Measurements from ENCODE around the gene ANKRD63.

Gene ANKRD63

GRCh38 chr15:40275523-40275922, 7.3 kb downstream of the ANKRD63 start:
- no peaks in the 10 kb centered on the region for H3K9me3 ChIP-seq (ENCODE audit: control insufficient read depth, low read length)
- no peak for DNase-seq (ENCODE audit: low read depth)
- peaks cover 34% of the 10 kb centered on the region for H3K27me3 ChIP-seq (replicated peaks; ENCODE audit: control insufficient read depth, insufficient read depth, low read length)
- peaks cover 2% of the 10 kb centered on the region for H3K4me1 ChIP-seq (ENCODE audit: control insufficient read depth, insufficient read depth, low read length)
- no peaks in the 10 kb centered on the region for H3K36me3 ChIP-seq (ENCODE audit: control insufficient read depth, insufficient read depth, low read length, severe bottlenecking)
- no peak overlapping the region for H3K4me3 ChIP-seq (ENCODE audit: low read length)
- no peak overlapping the region for H3K9ac ChIP-seq (ENCODE audit: low read length)

DNA sequence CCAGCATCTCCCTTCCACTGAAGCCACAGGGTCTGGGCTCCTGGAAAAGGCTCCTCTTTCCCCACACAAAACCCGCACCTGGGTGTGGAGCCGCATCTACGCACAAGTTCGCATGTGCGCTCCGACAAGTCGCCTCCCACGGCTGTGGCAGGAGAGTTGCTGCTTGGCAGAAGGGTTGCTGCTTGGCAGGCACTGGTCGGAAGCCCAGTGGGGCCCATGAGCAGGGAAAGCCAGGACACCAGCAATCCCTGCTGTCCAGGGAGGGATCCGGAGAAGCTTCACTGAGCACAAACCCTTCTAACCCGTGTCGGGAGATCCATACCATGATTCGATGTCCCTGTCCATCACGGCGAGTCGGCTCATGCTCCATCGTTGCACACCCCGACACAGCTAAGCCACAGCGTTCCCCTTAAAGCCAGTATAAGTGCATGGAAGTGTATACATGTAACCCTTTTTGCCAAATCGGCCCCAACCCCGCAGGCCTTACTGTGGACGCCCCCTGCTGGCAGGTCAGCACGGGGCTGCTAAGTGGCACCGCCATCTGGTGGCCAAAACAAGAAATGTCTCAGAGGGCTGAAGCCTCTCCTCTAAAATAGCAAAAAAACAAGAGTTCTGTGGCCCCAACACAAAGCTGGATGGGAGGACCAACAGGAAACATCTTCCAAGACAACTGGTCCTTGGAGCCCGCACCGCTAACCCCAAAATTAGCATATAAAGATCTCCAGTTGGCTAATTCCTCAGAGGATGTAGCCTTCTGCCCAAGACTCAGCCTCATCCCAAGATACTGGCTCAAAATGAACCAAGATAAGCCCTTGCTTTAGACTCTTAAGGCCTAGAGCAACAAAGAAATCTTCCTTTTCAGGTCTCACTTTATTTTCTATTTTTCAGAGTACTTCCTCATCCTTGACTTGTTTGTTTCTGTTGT, 8.3 kb downstream of the ANKRD63 start:
- Histone ChIP-seq H3K36me3 (ENCODE audit: control insufficient read depth, insufficient read depth, low read length, severe bottlenecking) (no peaks in the 10 kb centered on the region), H3K9ac (ENCODE audit: low read length) (no peak overlapping the region), H3K27me3 (replicated peaks; ENCODE audit: control insufficient read depth, insufficient read depth, low read length) (peaks cover 27% of the 10 kb centered on the region), H3K4me3 (ENCODE audit: low read length) (no peak overlapping the region), H3K9me3 (ENCODE audit: control insufficient read depth, low read length) (no peaks in the 10 kb centered on the region), H3K4me1 (ENCODE audit: control insufficient read depth, insufficient read depth, low read length) (peaks cover 2% of the 10 kb centered on the region)
- DNase-seq (ENCODE audit: low read depth) = peak; percentile 95

GRCh38 chr15:40273428-40273827, 9.4 kb downstream of the ANKRD63 start:
- Histone ChIP-seq H3K4me3 (ENCODE audit: low read length) (no peak overlapping the region), H3K36me3 (ENCODE audit: control insufficient read depth, insufficient read depth, low read length, severe bottlenecking) (no peaks in the 10 kb centered on the region), H3K27me3 (replicated peaks; ENCODE audit: control insufficient read depth, insufficient read depth, low read length) (peaks cover 19% of the 10 kb centered on the region), H3K9me3 (ENCODE audit: control insufficient read depth, low read length) (no peaks in the 10 kb centered on the region), H3K4me1 (ENCODE audit: control insufficient read depth, insufficient read depth, low read length) (no peaks in the 10 kb centered on the region), H3K9ac (ENCODE audit: low read length) (no peak overlapping the region)
- no peak for DNase-seq (ENCODE audit: low read depth)

DNA sequence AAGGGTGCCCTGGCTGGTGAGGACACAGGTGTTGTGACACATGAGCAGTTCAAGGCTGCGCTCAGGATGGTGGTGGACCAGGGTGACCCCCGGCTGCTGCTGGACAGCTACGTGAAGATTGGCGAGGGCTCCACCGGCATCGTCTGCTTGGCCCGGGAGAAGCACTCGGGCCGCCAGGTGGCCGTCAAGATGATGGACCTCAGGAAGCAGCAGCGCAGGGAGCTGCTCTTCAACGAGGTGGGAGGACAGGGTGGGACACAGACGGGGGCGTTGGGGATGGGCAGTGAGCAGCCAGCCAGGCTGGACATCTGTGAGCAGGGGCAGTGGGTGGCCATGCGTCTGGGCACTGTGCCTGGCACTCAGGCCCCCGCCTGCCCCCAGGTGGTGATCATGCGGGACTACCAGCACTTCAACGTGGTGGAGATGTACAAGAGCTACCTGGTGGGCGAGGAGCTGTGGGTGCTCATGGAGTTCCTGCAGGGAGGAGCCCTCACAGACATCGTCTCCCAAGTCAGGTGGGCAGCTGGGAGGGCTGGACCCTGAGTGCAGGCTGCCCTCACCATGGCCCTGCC, 10.3 kb downstream of the ANKRD63 start:
- H3K36me3 ChIP-seq (ENCODE audit: control insufficient read depth, insufficient read depth, low read length, severe bottlenecking) = no peaks in the 10 kb centered on the region
- H3K9ac ChIP-seq (ENCODE audit: low read length) = no peak overlapping the region
- H3K4me1 ChIP-seq (ENCODE audit: control insufficient read depth, insufficient read depth, low read length) = no peaks in the 10 kb centered on the region
- H3K4me3 ChIP-seq (ENCODE audit: low read length) = no peak overlapping the region
- H3K9me3 ChIP-seq (ENCODE audit: control insufficient read depth, low read length) = no peaks in the 10 kb centered on the region
- H3K27me3 ChIP-seq (replicated peaks; ENCODE audit: control insufficient read depth, insufficient read depth, low read length) = peaks cover 11% of the 10 kb centered on the region
- no peak for DNase-seq (ENCODE audit: low read depth)

DNA sequence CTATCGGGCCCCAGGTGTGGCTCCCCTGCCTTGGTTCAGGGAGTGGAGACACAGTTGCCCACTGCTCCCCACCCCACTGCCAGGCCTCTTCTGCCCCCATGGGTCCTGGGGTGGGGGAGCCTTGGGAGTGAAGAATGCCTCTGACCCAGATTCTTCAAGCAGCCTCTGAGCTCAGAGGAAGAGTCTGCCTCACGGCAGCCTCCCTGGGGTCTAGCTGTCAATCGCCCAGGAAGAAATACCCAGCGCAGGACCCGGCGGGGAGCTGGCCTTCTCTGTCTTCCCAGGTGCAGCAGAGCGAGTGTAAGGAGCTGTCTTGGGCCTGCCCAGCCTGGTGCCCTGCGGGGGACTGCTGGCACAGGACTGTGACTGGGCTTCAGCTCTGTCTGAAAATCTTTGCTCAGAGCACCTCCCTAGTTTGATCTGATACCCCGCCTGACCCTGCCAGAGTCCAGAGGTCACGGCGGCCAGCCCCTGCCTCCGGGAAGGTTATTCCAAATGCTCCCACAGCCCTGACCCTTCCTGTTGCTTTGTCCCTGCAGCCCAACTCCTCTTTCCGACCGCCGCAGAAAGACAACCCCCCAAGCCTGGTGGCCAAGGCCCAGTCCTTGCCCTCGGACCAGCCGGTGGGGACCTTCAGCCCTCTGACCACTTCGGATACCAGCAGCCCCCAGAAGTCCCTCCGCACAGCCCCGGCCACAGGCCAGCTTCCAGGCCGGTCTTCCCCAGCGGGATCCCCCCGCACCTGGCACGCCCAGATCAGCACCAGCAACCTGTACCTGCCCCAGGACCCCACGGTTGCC, 11.0 kb downstream of the ANKRD63 start:
- no peaks in the 10 kb centered on the region for H3K36me3 ChIP-seq (ENCODE audit: control insufficient read depth, insufficient read depth, low read length, severe bottlenecking)
- peaks cover 4% of the 10 kb centered on the region for H3K4me1 ChIP-seq (ENCODE audit: control insufficient read depth, insufficient read depth, low read length)
- H3K4me3 ChIP-seq (ENCODE audit: low read length) = no peak overlapping the region
- no peak for DNase-seq (ENCODE audit: low read depth)
- no peak overlapping the region for H3K9ac ChIP-seq (ENCODE audit: low read length)
- peaks cover 6% of the 10 kb centered on the region for H3K27me3 ChIP-seq (replicated peaks; ENCODE audit: control insufficient read depth, insufficient read depth, low read length)
- no peaks in the 10 kb centered on the region for H3K9me3 ChIP-seq (ENCODE audit: control insufficient read depth, low read length)

DNA sequence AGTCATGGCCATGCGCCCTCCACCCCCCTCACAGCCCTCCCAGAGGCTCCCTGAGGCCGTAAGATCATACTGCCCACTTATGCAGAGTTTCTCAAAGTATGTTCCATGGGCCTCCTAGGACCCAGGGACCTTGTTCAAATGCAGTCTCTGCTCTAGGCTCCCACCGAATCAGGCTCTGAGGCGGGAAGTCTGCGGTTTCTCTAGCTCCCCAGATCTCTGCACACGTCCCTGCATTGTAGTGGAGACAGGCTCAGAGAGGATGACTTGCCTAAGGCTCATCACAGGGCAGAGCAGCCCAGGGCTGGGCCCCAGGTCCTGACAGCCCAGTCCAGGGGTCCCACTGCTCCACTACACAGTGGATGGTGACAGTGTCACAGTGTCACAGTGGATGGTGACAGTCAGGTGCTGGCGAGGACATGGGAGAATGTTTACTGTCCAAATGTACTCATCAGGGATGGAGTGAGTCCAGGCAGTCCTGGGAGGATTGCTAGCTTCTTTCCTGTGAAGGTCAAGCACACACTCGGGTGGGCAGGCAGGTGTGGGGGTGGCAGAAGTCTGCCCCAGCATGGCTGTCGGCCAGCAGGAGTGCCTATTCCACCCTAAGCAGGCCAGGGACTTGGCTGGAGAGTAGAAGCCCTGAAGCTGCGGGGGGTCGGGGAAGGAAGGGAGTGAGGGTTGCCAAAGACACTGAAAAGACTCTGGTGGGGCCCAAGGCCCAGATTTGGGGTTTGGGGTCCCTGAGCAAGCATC, 12.4 kb downstream of the ANKRD63 start:
- H3K36me3 ChIP-seq (ENCODE audit: control insufficient read depth, insufficient read depth, low read length, severe bottlenecking) = no peaks in the 10 kb centered on the region
- no peaks in the 10 kb centered on the region for H3K27me3 ChIP-seq (replicated peaks; ENCODE audit: control insufficient read depth, insufficient read depth, low read length)
- H3K4me3 ChIP-seq (ENCODE audit: low read length) = no peak overlapping the region
- no peak overlapping the region for H3K9ac ChIP-seq (ENCODE audit: low read length)
- H3K4me1 ChIP-seq (ENCODE audit: control insufficient read depth, insufficient read depth, low read length) = peaks cover 13% of the 10 kb centered on the region
- no peak for DNase-seq (ENCODE audit: low read depth)
- H3K9me3 ChIP-seq (ENCODE audit: control insufficient read depth, low read length) = no peaks in the 10 kb centered on the region

DNA sequence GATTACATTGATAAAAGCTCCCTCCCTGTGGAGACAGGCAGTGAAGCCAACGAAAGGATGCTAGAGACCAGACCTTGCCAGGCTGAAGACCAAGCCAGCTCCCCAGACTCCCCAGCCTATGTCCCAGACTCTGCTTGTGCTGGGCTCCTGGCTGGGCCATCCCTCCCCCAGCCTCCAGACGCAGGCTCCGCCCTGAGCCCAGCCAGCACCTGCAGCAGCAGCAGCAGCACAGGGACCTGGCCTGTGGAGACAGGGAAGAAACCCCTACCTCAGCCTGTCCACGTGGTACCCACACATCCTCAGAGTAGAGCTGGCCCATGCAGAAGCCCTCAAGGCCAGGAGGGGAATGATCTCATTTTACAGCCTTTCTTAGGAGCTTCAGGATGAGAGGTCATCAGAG, 13.3 kb downstream of the ANKRD63 start:
- Histone ChIP-seq H3K36me3 (ENCODE audit: control insufficient read depth, insufficient read depth, low read length, severe bottlenecking) (no peaks in the 10 kb centered on the region), H3K9me3 (ENCODE audit: control insufficient read depth, low read length) (no peaks in the 10 kb centered on the region), H3K4me1 (ENCODE audit: control insufficient read depth, insufficient read depth, low read length) (peaks cover 13% of the 10 kb centered on the region), H3K9ac (ENCODE audit: low read length) (no peak overlapping the region), H3K4me3 (ENCODE audit: low read length) (no peak overlapping the region), H3K27me3 (replicated peaks; ENCODE audit: control insufficient read depth, insufficient read depth, low read length) (no peaks in the 10 kb centered on the region)
- DNase-seq (ENCODE audit: low read depth) = no peak

- no peak for DNase-seq (ENCODE audit: low read depth)
- Histone ChIP-seq H3K36me3 (ENCODE audit: control insufficient read depth, insufficient read depth, low read length, severe bottlenecking) (no peaks in the 10 kb centered on the region), H3K4me1 (ENCODE audit: control insufficient read depth, insufficient read depth, low read length) (peaks cover 23% of the 10 kb centered on the region), H3K4me3 (ENCODE audit: low read length) (no peak overlapping the region), H3K9ac (ENCODE audit: low read length) (no peak overlapping the region), H3K27me3 (replicated peaks; ENCODE audit: control insufficient read depth, insufficient read depth, low read length) (no peaks in the 10 kb centered on the region), H3K9me3 (ENCODE audit: control insufficient read depth, low read length) (no peaks in the 10 kb centered on the region)
Measured at GRCh38 chr15:40267670-40268069, 15.2 kb downstream of the ANKRD63 start.

DNA sequence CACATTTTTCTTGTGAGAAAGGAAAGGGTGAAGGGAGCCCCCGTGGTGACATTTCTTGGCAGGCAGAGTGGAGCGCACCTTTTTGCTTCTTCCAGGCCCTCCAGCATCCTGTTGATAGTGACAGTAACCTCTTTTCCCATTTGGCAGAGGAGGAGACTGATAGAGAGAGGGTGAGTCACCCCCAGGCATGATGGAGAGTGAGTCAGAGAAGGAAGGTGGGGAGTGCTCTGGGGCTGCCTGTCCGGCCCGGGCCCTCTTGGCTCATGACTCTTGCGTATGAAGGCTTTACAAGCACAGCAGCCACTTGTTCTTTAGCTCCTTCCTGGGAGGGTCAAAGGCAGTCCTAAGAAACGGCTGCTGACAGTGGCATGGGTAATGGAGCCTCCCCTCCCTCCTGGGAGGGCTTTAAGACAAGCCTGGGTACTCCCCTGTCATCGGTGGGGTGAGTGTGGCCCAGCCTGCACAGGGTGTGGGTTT, 16.0 kb downstream of the ANKRD63 start:
- H3K9ac ChIP-seq (ENCODE audit: low read length) = peak overlapping the region; percentile 47
- no peaks in the 10 kb centered on the region for H3K9me3 ChIP-seq (ENCODE audit: control insufficient read depth, low read length)
- H3K4me1 ChIP-seq (ENCODE audit: control insufficient read depth, insufficient read depth, low read length) = peaks cover 23% of the 10 kb centered on the region
- H3K4me3 ChIP-seq (ENCODE audit: low read length) = no peak overlapping the region
- DNase-seq (ENCODE audit: low read depth) = peak; percentile 94
- no peaks in the 10 kb centered on the region for H3K27me3 ChIP-seq (replicated peaks; ENCODE audit: control insufficient read depth, insufficient read depth, low read length)
- H3K36me3 ChIP-seq (ENCODE audit: control insufficient read depth, insufficient read depth, low read length, severe bottlenecking) = no peaks in the 10 kb centered on the region

GRCh38 chr15:40265875-40266274, 17.0 kb downstream of the ANKRD63 start:
- Histone ChIP-seq H3K4me3 (ENCODE audit: low read length) (no peak overlapping the region), H3K4me1 (ENCODE audit: control insufficient read depth, insufficient read depth, low read length) (peaks cover 23% of the 10 kb centered on the region), H3K36me3 (ENCODE audit: control insufficient read depth, insufficient read depth, low read length, severe bottlenecking) (no peaks in the 10 kb centered on the region), H3K9me3 (ENCODE audit: control insufficient read depth, low read length) (no peaks in the 10 kb centered on the region), H3K9ac (ENCODE audit: low read length) (peak overlapping the region; percentile 47), H3K27me3 (replicated peaks; ENCODE audit: control insufficient read depth, insufficient read depth, low read length) (no peaks in the 10 kb centered on the region)
- DNase-seq (ENCODE audit: low read depth) = no peak
